Measurements from ENCODE around the gene CLRN3. TPM values are rescaled to one million over a fixed set of nuclear protein-coding genes. Genes with fewer than 3 reads are reported as not detected.
A peak's percentile ranks its signal among the peaks of the same experiment; 100 is the strongest.

Gene CLRN3
- total and polyA plus RNA-seq, 2 experiments from 2014 or later, result not detected

GRCh38 chr10:127908959-127909267 is 16.2 kb upstream of the CLRN3 start (continued):
- TF ChIP-seq POLR2AphosphoS5 (IDR thresholded peaks at IDR 0.05; ENCODE audit: low read depth) (no peak), EZH2 (IDR thresholded peaks at IDR 0.05; ENCODE audit: low read depth, unreplicated experiment) (no peak), ETS1 (IDR thresholded peaks at IDR 0.05) (no peak), STAT1 (IDR thresholded peaks at IDR 0.05; ENCODE audit: unreplicated experiment) (no peak), JUNB (IDR thresholded peaks at IDR 0.05; ENCODE audit: unreplicated experiment) (no peak), CTCF (conservative IDR thresholded peaks at IDR 0.05; ENCODE audit: low read depth in 2 of 2) (no peak), ZNF114 (CRISPR knock-in tag; IDR thresholded peaks at IDR 0.05) (no peak)

GRCh38 chr10:127908106-127908958 is 15.6 kb upstream of the CLRN3 start:
- no peaks in the 10 kb centered on the region for H3K4me1 ChIP-seq (ENCODE audit: insufficient read depth)
- H3K4me3 Mint-ChIP-seq, result peak overlapping the region; percentile 53
- no peaks in the 10 kb centered on the region for H3K36me3 ChIP-seq (ENCODE audit: insufficient read depth)
- H3K27ac ChIP-seq (ENCODE audit: low read depth), result no peak overlapping the region
- H3F3A ChIP-seq (replicated peaks; ENCODE audit: low read depth), result no peaks in the 10 kb centered on the region
- no peaks in the 10 kb centered on the region; the same call in 2 of the 3 replicates for H3K9me3 Mint-ChIP-seq
- no peak overlapping the region for H3K4me2 ChIP-seq
- H3K36me3 Mint-ChIP-seq (ENCODE audit: low read depth), result no peaks in the 10 kb centered on the region
- peaks cover 2% of the 10 kb centered on the region; the same call in 2 of the 3 replicates for H3K4me1 Mint-ChIP-seq
- no peaks in the 10 kb centered on the region for H3K79me2 ChIP-seq (replicated peaks; ENCODE audit: insufficient read depth)
- no peak for TF ChIP-seq CTCF (conservative IDR thresholded peaks at IDR 0.05; ENCODE audit: low read depth in 2 of 2)
- TF ChIP-seq STAT1 (IDR thresholded peaks at IDR 0.05; ENCODE audit: unreplicated experiment), result no peak
- TF ChIP-seq EZH2 (IDR thresholded peaks at IDR 0.05; ENCODE audit: low read depth, unreplicated experiment), result no peak
- TF ChIP-seq JUNB (IDR thresholded peaks at IDR 0.05; ENCODE audit: unreplicated experiment), result no peak
- TF ChIP-seq EZH2phosphoT487 (IDR thresholded peaks at IDR 0.05; ENCODE audit: unreplicated experiment), result no peak
- TF ChIP-seq ETS1 (IDR thresholded peaks at IDR 0.05), result no peak
- peaks cover 9% of the 10 kb centered on the region for H3K27me3 ChIP-seq (ENCODE audit: insufficient read depth)
- no peak overlapping the region for H2AFZ ChIP-seq
- no peaks in the 10 kb centered on the region for H4K20me1 ChIP-seq (replicated peaks; ENCODE audit: insufficient read depth)
- ATAC-seq, result no peak
- peaks cover 17% of the 10 kb centered on the region for H3K27me3 Mint-ChIP-seq (ENCODE audit: insufficient read depth, low read depth, poor library complexity)
- no peak overlapping the region for H3K27ac Mint-ChIP-seq
- DNase-seq (ENCODE audit: low spot score), result no peak
- H3K4me3 ChIP-seq, result peak overlapping the region; percentile 63; the same call in 1 of the 2 replicates
- H3K9me2 ChIP-seq (ENCODE audit: insufficient read depth), result no peaks in the 10 kb centered on the region

All from GM23338 (cell line).